ENCODE results near the gene DIDO1. TPM values are rescaled to one million over a fixed set of nuclear protein-coding genes. Genes with fewer than 3 reads are reported as not detected.

Gene DIDO1
- total RNA-seq, 4 donors from 2014 or later: 68.3 to 135 (median 88.0) TPM

DNA sequence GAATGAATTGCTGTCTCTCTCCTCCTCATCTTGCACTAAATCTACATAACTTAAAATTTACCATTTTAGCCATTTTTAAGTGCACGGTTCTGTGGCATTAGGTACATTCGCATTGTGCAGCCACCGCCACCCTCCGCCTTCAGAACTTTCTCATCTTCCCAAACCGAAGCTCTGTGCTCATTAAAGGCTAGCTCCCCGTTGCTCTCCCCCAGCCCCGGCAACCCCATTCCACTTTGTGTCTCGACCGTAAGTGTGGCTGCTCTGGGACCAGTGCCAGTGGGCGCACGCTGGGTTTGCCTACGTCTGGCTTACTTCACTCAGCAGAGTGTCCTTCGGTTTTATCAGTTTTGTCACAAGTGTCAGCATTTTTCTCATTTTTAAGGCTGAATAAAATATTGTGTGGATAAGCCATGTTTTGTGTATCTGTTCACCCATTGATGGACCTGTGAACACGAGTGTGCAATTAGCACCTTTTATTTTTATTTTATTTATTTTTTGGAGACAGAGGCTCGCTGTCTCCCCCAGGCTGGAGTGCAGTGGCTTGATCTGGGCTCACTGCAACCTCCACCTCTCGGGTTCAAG lies 43.0 kb upstream of the DIDO1 start:
- Histone ChIP-seq H3K4me1 (peaks cover 6 to 11% (median 7%) of the 10 kb centered on the region in 4 donors), H3K27ac (no peak overlapping the region), H3K27me3 (peaks cover 39% of the 10 kb centered on the region), H3K36me3 (no peaks in the 10 kb centered on the region), H3K4me3 (no peak overlapping the region), H3K9me3 (no peaks in the 10 kb centered on the region)
- DNase-seq: no peak
- intact Hi-C loops (cut with DNase I; ENCODE audit: low total_unique reads): no loop called here
- 38 to 54% methylated on average over 10 to 16 of the region's 16 CpGs for WGBS, 2 donors (ENCODE audit: low coverage in 1 of 2)
- TF ChIP-seq POLR2AphosphoS5 (IDR thresholded peaks at IDR 0.05) (no peak), POLR2A (IDR thresholded peaks at IDR 0.05) (no peak), EP300 (IDR thresholded peaks at IDR 0.05; ENCODE audit: low read depth) (no peak)
- TF ChIP-seq, protein P1, sequence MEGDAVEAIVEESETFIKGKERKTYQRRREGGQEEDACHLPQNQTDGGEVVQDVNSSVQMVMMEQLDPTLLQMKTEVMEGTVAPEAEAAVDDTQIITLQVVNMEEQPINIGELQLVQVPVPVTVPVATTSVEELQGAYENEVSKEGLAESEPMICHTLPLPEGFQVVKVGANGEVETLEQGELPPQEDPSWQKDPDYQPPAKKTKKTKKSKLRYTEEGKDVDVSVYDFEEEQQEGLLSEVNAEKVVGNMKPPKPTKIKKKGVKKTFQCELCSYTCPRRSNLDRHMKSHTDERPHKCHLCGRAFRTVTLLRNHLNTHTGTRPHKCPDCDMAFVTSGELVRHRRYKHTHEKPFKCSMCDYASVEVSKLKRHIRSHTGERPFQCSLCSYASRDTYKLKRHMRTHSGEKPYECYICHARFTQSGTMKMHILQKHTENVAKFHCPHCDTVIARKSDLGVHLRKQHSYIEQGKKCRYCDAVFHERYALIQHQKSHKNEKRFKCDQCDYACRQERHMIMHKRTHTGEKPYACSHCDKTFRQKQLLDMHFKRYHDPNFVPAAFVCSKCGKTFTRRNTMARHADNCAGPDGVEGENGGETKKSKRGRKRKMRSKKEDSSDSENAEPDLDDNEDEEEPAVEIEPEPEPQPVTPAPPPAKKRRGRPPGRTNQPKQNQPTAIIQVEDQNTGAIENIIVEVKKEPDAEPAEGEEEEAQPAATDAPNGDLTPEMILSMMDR (IDR thresholded peaks at IDR 0.05): no peak
- in situ Hi-C loops (cut with MboI; ENCODE audit: low pct_ligation_motif_present in 1 of 4, low pct_unique_long_range_greater_than_20kb in 1 of 4, low sequenced_read_pairs in 3 of 4): no loop called here

DNA sequence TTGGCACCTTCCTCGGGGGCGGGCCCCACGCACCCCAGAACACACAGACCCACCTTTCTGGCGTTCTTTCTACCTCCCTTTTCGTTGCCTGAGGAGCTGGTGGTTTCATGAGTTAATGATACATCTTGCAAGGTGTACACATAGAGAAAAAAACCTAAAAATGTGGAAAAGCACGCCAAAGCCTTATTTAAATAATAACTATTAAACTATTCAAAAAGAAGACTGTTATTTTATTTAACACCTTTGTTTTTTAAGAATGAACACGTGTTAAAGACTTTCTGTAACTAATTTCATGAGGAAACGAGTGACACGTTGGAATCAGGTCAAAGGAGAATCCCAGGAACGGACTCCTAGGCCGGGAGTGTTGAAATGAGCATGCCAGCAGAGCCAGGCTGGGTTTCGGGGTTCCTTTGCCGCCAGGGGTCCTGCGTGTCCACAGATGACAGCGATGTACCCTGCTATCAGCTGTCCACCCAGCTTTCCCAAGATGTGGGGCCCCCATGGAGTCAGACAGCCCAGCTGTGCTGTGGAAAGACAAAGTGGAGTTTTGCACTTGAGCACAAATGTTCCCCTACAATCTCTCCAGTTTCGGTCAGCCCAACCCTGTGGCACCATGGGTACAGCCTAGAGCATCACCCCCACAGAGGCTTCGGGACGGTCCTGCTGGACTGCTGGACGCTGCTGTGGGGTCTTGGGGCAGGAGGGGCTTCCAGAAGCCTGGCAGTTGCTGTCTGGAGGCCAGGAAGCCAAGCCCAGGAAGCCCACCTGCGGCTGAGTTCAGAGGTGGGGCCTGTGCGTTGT lies 42.3 kb upstream of the DIDO1 start:
- no peaks in the 10 kb centered on the region for H3K9me3 ChIP-seq
- intact Hi-C loops (cut with DNase I; ENCODE audit: low total_unique reads) (no loop called here), in situ Hi-C loops (cut with MboI; ENCODE audit: low pct_ligation_motif_present in 1 of 4, low pct_unique_long_range_greater_than_20kb in 1 of 4, low sequenced_read_pairs in 3 of 4) (no loop called here)
- H3K27ac ChIP-seq: no peak overlapping the region
- no peak for DNase-seq
- no peak overlapping the region for H3K4me3 ChIP-seq
- WGBS, 2 donors (ENCODE audit: low coverage in 1 of 2): 59 to 64% methylated on average over 12 to 21 of the region's 21 CpGs
- TF ChIP-seq EP300 (IDR thresholded peaks at IDR 0.05; ENCODE audit: low read depth): no peak
- TF ChIP-seq POLR2AphosphoS5 (IDR thresholded peaks at IDR 0.05): no peak
- TF ChIP-seq, protein P1 (IDR thresholded peaks at IDR 0.05): no peak
- no peak for TF ChIP-seq POLR2A (IDR thresholded peaks at IDR 0.05)
- H3K27me3 ChIP-seq: peaks cover 32% of the 10 kb centered on the region
- H3K36me3 ChIP-seq: no peaks in the 10 kb centered on the region
- H3K4me1 ChIP-seq: peaks cover 6 to 11% (median 7%) of the 10 kb centered on the region in 4 donors

DNA sequence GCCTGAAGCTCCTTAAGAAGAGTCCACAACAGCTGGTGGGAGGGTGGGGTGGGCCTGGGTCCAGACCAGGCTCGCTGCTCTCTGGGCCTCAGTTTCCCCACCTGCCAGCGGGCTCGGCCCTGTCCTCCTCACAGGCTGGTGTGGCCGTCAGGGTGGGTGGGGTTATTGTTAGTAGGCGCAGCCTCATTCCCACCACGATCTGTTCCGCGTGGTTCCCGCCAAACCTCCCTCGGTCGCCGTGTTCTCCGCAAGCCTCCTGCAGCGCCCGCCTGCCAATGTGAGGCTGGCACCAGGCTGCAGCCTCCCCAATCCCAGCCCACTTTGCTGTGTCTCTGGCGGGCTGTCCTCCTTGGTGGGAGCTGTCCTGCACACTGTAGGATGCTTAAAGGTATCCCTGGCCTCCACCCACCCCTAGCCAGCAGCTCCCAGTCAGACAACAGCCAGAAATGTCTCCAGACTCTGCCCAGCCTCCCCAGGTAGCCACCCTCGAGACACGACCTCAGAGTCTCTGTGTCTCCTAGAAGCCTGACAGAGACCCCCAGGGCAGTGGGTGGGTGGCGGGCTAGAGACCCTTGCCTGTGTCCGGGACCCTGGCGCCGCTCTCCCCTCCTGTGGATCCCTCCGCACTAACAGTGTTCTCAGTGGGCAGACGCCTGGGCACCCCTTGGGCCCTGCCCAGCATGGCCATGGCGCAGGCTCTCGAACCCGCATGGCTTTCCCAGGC lies 41.5 kb upstream of the DIDO1 start:
- no peak overlapping the region for H3K27ac ChIP-seq
- intact Hi-C loops (cut with DNase I; ENCODE audit: low total_unique reads) (no loop called here), in situ Hi-C loops (cut with MboI; ENCODE audit: low pct_ligation_motif_present in 1 of 4, low pct_unique_long_range_greater_than_20kb in 1 of 4, low sequenced_read_pairs in 3 of 4) (no loop called here)
- no peak for DNase-seq
- no peaks in the 10 kb centered on the region for H3K9me3 ChIP-seq
- peaks cover 4 to 6% (median 4%) of the 10 kb centered on the region in 4 donors for H3K4me1 ChIP-seq
- H3K27me3 ChIP-seq: peaks cover 24% of the 10 kb centered on the region
- TF ChIP-seq EP300 (IDR thresholded peaks at IDR 0.05; ENCODE audit: low read depth) (no peak), POLR2A (IDR thresholded peaks at IDR 0.05) (no peak), POLR2AphosphoS5 (IDR thresholded peaks at IDR 0.05) (no peak)
- TF ChIP-seq, protein P1 (IDR thresholded peaks at IDR 0.05): no peak
- no peak overlapping the region for H3K4me3 ChIP-seq
- 88% methylated on average over 23 of the region's 27 CpGs; no CpG with 5 or more reads in 1 of the 2 donors for WGBS, 2 donors (ENCODE audit: low coverage in 1 of 2)
- no peaks in the 10 kb centered on the region for H3K36me3 ChIP-seq

DNA sequence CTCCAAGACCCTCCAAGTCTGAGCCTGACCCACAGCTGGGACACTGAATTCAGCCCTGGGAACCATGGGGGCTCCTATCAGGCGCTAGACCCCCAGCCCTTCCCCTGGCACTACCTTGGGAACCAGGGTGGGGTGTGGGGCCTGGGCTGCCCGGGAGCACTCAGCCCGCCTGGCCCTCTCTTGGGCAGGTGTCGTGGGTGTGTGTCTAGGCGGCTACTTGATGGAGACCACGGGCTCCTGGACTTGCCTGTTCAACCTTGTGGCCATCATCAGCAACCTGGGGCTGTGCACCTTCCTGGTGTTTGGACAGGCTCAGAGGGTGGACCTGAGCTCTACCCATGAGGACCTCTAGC lies 40.8 kb upstream of the DIDO1 start:
- 90% methylated on average over 6 of the region's 6 CpGs; no CpG with 5 or more reads in 1 of the 2 donors for WGBS, 2 donors (ENCODE audit: low coverage in 1 of 2)
- no peak for DNase-seq
- in situ Hi-C loops (cut with MboI; ENCODE audit: low pct_ligation_motif_present in 1 of 4, low pct_unique_long_range_greater_than_20kb in 1 of 4, low sequenced_read_pairs in 3 of 4): no loop called here
- Histone ChIP-seq H3K9me3 (no peaks in the 10 kb centered on the region), H3K27ac (no peak overlapping the region), H3K4me3 (no peak overlapping the region), H3K4me1 (no peaks in the 10 kb centered on the region), H3K27me3 (peaks cover 21% of the 10 kb centered on the region), H3K36me3 (no peaks in the 10 kb centered on the region)
- TF ChIP-seq POLR2AphosphoS5 (IDR thresholded peaks at IDR 0.05) (no peak), EP300 (IDR thresholded peaks at IDR 0.05; ENCODE audit: low read depth) (no peak), POLR2A (IDR thresholded peaks at IDR 0.05) (no peak)
- TF ChIP-seq, protein P1 (IDR thresholded peaks at IDR 0.05): no peak
- intact Hi-C loops (cut with DNase I; ENCODE audit: low total_unique reads): no loop called here
